ENCODE data around the gene PRRG3. TPM values are rescaled to one million over a fixed set of nuclear protein-coding genes. Genes with fewer than 3 reads are reported as not detected.
A peak's percentile ranks its signal among the peaks of the same experiment; 100 is the strongest.

The PRRG3 gene
- polyA plus RNA-seq, 1 donor (not counting 4 experiments of a cell fraction or from before 2014, with no cell fraction given): not detected

DNA sequence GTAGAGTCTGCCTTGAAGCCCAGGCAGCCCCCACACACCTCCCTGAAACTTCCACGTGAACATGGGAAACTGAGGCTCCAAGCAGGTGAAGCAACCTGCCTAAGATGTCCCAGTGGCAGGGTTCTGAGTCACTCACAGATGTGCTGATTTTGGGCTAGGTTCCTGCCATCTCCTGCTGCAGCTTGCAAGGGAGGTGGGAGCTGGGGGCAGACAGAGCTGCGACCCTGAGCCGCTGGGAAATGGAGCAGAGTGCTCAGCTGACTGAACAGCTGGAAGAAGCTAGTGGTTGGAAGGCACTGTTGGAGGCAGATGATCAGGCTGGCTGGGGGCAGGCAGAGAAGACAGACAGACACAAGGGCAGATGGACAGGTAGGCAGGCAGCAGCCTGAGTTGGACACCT is 17.0 kb downstream of the PRRG3 start:
- TF ChIP-seq, protein P1, sequence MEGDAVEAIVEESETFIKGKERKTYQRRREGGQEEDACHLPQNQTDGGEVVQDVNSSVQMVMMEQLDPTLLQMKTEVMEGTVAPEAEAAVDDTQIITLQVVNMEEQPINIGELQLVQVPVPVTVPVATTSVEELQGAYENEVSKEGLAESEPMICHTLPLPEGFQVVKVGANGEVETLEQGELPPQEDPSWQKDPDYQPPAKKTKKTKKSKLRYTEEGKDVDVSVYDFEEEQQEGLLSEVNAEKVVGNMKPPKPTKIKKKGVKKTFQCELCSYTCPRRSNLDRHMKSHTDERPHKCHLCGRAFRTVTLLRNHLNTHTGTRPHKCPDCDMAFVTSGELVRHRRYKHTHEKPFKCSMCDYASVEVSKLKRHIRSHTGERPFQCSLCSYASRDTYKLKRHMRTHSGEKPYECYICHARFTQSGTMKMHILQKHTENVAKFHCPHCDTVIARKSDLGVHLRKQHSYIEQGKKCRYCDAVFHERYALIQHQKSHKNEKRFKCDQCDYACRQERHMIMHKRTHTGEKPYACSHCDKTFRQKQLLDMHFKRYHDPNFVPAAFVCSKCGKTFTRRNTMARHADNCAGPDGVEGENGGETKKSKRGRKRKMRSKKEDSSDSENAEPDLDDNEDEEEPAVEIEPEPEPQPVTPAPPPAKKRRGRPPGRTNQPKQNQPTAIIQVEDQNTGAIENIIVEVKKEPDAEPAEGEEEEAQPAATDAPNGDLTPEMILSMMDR (optimal IDR thresholded peaks at IDR 0.05 in 1 of 3, IDR thresholded peaks at IDR 0.05 in 1 of 3, conservative IDR thresholded peaks at IDR 0.05 in 1 of 3; ENCODE audit: extremely low read depth in 1 of 3, insufficient read depth in 2 of 3, low read length in 3 of 3): no peak
- no peak for TF ChIP-seq EZH2 (IDR thresholded peaks at IDR 0.05; ENCODE audit: low read length)
- FAIRE-seq: no peak
- Histone ChIP-seq H3K9me1 (ENCODE audit: control insufficient read depth, extremely low read depth, insufficient read depth, low read length) (no peaks in the 10 kb centered on the region), H3K9ac (ENCODE audit: control insufficient read depth, extremely low read depth, insufficient read depth, low read length) (no peak overlapping the region), H2AFZ (ENCODE audit: control insufficient read depth, low read length) (no peak overlapping the region), H3K4me3 (ENCODE audit: control insufficient read depth in 2 of 3, extremely low read depth in 1 of 3, insufficient read depth in 2 of 3, low read depth in 1 of 3, low read length in 3 of 3) (no peak overlapping the region), H3K9me3 (ENCODE audit: control insufficient read depth, low read depth, low read length) (no peaks in the 10 kb centered on the region), H3K27me3 (ENCODE audit: control insufficient read depth, extremely low read depth, insufficient read depth, low read length) (no peaks in the 10 kb centered on the region), H3K4me1 (ENCODE audit: control insufficient read depth, extremely low read depth, insufficient read depth, low read length) (no peaks in the 10 kb centered on the region), H3K36me3 (ENCODE audit: control insufficient read depth in 2 of 2, extremely low read depth in 1 of 2, insufficient read depth in 2 of 2, low read length in 2 of 2) (no peaks in the 10 kb centered on the region), H3K79me2 (ENCODE audit: control insufficient read depth, insufficient read depth, low read length) (no peaks in the 10 kb centered on the region), H3K27ac (ENCODE audit: control insufficient read depth, insufficient read depth, low read length) (no peak overlapping the region), H3K4me2 (ENCODE audit: control insufficient read depth, extremely low read depth, insufficient read depth, low read depth, low read length) (no peak overlapping the region), H4K20me1 (ENCODE audit: control insufficient read depth, extremely low read depth, insufficient read depth, low read length) (no peaks in the 10 kb centered on the region)
- DNase-seq (ENCODE audit: low read depth, low spot score): no peak
- dilution Hi-C loops (cut with MboI; ENCODE audit: extremely low pct_ligation_motif_present, low sequenced_read_pairs): no loop called here

DNA sequence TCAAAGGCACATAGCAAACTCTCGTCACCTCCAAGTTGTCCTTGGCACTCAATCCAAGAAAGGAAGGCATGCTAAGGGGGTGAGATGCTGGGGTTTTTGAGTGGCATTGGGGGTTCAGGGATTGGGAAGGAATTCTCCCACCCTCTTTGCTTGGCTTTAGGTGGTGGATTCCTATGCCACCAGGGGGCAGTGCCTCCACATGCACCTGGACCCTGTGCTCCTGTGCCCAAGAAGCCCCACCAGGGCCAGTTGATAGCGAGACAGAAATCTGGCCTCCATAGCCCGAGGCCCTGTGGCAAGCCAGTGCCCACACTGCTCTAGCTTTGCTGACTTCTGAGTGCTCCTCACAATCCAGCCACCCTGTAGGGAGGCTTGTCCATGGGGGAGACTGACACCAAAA is 18.6 kb downstream of the PRRG3 start:
- TF ChIP-seq EZH2 (IDR thresholded peaks at IDR 0.05; ENCODE audit: low read length): no peak
- TF ChIP-seq, protein P1 (optimal IDR thresholded peaks at IDR 0.05 in 1 of 3, IDR thresholded peaks at IDR 0.05 in 1 of 3, conservative IDR thresholded peaks at IDR 0.05 in 1 of 3; ENCODE audit: extremely low read depth in 1 of 3, insufficient read depth in 2 of 3, low read length in 3 of 3): peak; percentile 46 to 78 (median 64)
- no peak for FAIRE-seq
- Histone ChIP-seq H2AFZ (ENCODE audit: control insufficient read depth, low read length) (no peak overlapping the region), H3K79me2 (ENCODE audit: control insufficient read depth, insufficient read depth, low read length) (no peaks in the 10 kb centered on the region), H3K4me1 (ENCODE audit: control insufficient read depth, extremely low read depth, insufficient read depth, low read length) (no peaks in the 10 kb centered on the region), H3K4me3 (ENCODE audit: control insufficient read depth in 2 of 3, extremely low read depth in 1 of 3, insufficient read depth in 2 of 3, low read depth in 1 of 3, low read length in 3 of 3) (no peak overlapping the region), H3K27ac (ENCODE audit: control insufficient read depth, insufficient read depth, low read length) (no peak overlapping the region), H4K20me1 (ENCODE audit: control insufficient read depth, extremely low read depth, insufficient read depth, low read length) (no peaks in the 10 kb centered on the region), H3K4me2 (ENCODE audit: control insufficient read depth, extremely low read depth, insufficient read depth, low read depth, low read length) (no peak overlapping the region), H3K27me3 (ENCODE audit: control insufficient read depth, extremely low read depth, insufficient read depth, low read length) (no peaks in the 10 kb centered on the region), H3K9ac (ENCODE audit: control insufficient read depth, extremely low read depth, insufficient read depth, low read length) (no peak overlapping the region), H3K36me3 (ENCODE audit: control insufficient read depth in 2 of 2, extremely low read depth in 1 of 2, insufficient read depth in 2 of 2, low read length in 2 of 2) (no peaks in the 10 kb centered on the region), H3K9me1 (ENCODE audit: control insufficient read depth, extremely low read depth, insufficient read depth, low read length) (no peaks in the 10 kb centered on the region), H3K9me3 (ENCODE audit: control insufficient read depth, low read depth, low read length) (no peaks in the 10 kb centered on the region)
- DNase-seq (ENCODE audit: low read depth, low spot score): no peak
- dilution Hi-C loops (cut with MboI; ENCODE audit: extremely low pct_ligation_motif_present, low sequenced_read_pairs): no loop called here

All from keratinocyte (primary cell).